ENCODE results near the gene IQSEC1. TPM values are rescaled to one million over a fixed set of nuclear protein-coding genes. Genes with fewer than 3 reads are reported as not detected.

IQSEC1 gene
- total RNA-seq, 3 donors from 2014 or later: 26.9 to 45.4 (median 26.9) TPM

DNA sequence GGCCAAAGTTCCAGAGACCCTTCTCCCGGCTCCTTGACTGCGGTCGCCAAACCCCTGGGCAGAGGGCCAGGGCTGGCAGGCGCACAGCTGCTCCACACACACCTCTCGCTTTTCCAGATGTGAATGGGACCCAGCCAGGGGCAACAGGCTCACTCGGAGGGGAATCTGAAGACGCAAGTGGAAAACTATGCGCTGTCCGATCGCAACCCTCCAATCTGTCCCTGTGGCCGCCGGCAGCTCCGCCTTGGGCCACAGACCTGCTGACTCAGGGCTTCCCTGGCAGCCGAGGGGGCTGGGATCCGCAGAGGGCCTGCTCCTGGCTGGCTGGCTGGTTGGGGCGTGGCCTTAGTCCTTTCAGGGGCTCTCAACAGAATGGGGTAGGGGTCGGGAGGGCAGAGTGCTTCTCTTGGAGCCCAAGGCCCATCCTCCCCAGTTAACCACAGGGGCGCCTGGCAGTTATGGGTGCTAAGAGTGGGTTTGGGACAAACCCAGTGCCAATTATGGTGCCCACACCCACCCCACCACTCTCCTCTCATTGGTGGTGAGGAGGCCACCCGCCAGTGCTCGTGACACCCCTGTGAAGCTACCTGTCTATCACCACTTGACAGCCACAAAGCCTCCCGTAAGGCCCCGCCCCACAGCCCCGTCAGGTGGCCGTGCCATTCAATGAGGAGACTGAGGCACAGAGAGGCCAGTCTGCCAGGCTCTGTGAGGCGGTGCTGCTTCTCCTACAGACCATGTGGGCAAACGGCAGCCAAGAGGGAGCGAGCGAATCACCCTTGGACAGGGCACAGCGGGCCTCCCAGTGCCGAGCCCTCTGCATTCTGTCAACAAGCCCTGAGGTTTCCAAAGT is 53.8 kb downstream of the IQSEC1 start:
- peak in 1 of 2 donors; percentile 50 for DNase-seq (ENCODE audit: low spot score in 2 of 2)
- Histone ChIP-seq H3K4me1 (peaks cover 8 to 37% of the 10 kb centered on the region in 2 donors), H3K36me3 (no peaks in the 10 kb centered on the region), H3K27me3 (no peaks in the 10 kb centered on the region), H3K9me3 (no peaks in the 10 kb centered on the region), H3K27ac (peak overlapping the region; percentile 48), H3K4me3 (peak overlapping the region; percentile 27 to 54 (median 37))
- intact Hi-C loops (cut with DNase I; ENCODE audit: low total_unique reads): no loop called here
- TF ChIP-seq POLR2A (IDR thresholded peaks at IDR 0.05) (no peak), POLR2AphosphoS5 (IDR thresholded peaks at IDR 0.05) (no peak)
- TF ChIP-seq, protein P1, sequence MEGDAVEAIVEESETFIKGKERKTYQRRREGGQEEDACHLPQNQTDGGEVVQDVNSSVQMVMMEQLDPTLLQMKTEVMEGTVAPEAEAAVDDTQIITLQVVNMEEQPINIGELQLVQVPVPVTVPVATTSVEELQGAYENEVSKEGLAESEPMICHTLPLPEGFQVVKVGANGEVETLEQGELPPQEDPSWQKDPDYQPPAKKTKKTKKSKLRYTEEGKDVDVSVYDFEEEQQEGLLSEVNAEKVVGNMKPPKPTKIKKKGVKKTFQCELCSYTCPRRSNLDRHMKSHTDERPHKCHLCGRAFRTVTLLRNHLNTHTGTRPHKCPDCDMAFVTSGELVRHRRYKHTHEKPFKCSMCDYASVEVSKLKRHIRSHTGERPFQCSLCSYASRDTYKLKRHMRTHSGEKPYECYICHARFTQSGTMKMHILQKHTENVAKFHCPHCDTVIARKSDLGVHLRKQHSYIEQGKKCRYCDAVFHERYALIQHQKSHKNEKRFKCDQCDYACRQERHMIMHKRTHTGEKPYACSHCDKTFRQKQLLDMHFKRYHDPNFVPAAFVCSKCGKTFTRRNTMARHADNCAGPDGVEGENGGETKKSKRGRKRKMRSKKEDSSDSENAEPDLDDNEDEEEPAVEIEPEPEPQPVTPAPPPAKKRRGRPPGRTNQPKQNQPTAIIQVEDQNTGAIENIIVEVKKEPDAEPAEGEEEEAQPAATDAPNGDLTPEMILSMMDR (IDR thresholded peaks at IDR 0.05): no peak

- DNase-seq (ENCODE audit: low spot score in 2 of 2): peak in 1 of 2 donors; percentile 45
- H3K4me1 ChIP-seq: peaks cover 8 to 37% of the 10 kb centered on the region in 2 donors
- TF ChIP-seq POLR2A (IDR thresholded peaks at IDR 0.05) (no peak), POLR2AphosphoS5 (IDR thresholded peaks at IDR 0.05) (no peak)
- TF ChIP-seq, protein P1 (IDR thresholded peaks at IDR 0.05): no peak
- intact Hi-C loops (cut with DNase I; ENCODE audit: low total_unique reads): no loop called here
- H3K27ac ChIP-seq: peak overlapping the region; percentile 48 to 55
- H3K36me3 ChIP-seq: no peaks in the 10 kb centered on the region
- no peaks in the 10 kb centered on the region for H3K9me3 ChIP-seq
- no peaks in the 10 kb centered on the region for H3K27me3 ChIP-seq
- H3K4me3 ChIP-seq: peak overlapping the region; percentile 27 to 54 (median 37)
Observed at GRCh38 chr3:13018561-13019242, 54.5 kb downstream of the IQSEC1 start.

DNA sequence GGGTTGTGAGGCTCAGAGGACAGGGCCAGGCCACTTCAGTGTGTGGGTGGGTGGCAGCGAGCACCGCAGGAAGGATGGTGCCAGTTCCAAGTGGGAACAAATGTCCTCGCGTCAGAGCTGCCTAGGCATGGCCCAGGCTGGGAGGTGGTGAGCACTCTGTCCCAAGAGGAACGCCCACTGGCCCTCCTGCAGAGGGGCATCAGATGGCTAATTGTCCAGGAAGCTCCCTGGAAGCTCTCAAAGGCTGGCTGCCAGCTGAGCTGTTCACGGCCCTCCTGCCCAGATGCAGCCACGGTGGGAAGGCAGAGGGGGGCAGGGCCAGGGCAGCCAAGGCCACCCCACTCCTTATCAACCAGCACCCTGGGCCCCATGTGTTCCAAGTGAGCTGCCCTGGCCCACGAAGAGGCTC is 55.2 kb downstream of the IQSEC1 start:
- Histone ChIP-seq H3K4me3 (peak overlapping the region in 1 of 3 donors; percentile 37), H3K36me3 (no peaks in the 10 kb centered on the region), H3K9me3 (no peaks in the 10 kb centered on the region), H3K27me3 (no peaks in the 10 kb centered on the region), H3K4me1 (peaks cover 8 to 37% of the 10 kb centered on the region in 2 donors), H3K27ac (peak overlapping the region in 1 of 2 donors; percentile 55)
- DNase-seq (ENCODE audit: low spot score in 2 of 2): peak in 1 of 2 donors; percentile 40
- TF ChIP-seq POLR2AphosphoS5 (IDR thresholded peaks at IDR 0.05): no peak
- TF ChIP-seq, protein P1 (IDR thresholded peaks at IDR 0.05): no peak
- intact Hi-C loops (cut with DNase I; ENCODE audit: low total_unique reads): no loop called here

DNA sequence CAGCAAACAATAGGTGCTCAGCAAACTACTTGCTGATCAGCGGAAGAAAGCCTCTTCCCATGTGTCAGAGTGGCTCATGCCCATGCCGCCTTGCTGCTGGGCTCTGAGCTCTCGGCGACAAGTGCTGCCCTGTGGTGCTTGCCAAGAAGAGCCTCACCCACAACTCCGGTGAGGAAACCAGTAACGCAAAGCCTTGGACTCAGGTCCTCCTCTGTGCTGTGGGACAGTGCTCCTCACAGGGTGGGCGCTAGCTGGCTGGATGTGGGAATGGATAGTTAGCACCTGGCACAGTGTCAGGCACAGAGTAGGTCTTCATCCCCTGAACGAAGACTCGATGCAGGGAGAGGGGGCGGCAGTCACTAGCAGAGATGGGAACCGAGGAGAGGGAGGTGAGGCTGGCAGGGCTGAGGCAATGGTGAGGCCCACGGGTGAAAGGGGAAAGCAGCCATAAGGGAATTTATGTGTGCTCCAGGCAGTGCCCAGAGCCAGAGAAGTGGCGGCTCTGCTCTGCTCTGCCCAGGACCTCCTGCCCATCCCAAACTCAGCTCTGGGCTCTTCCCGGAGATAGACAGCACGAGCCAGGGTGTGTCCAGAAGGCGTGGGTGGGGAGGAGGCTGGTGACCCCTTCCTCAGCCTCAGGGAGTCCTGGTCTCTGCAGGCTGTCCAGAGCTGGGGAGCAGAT is 55.7 kb downstream of the IQSEC1 start:
- intact Hi-C loops (cut with DNase I; ENCODE audit: low total_unique reads): no loop called here
- Histone ChIP-seq H3K9me3 (no peaks in the 10 kb centered on the region), H3K27ac (peak overlapping the region in 1 of 2 donors; percentile 55), H3K4me3 (peak overlapping the region in 1 of 3 donors; percentile 37), H3K4me1 (peaks cover 5 to 34% of the 10 kb centered on the region in 2 donors), H3K27me3 (no peaks in the 10 kb centered on the region), H3K36me3 (no peaks in the 10 kb centered on the region)
- DNase-seq (ENCODE audit: low spot score in 2 of 2): peak in 1 of 2 donors; percentile 33
- TF ChIP-seq POLR2AphosphoS5 (IDR thresholded peaks at IDR 0.05): no peak
- TF ChIP-seq, protein P1 (IDR thresholded peaks at IDR 0.05): no peak

All from breast epithelium (tissue), 4 donors.